ENCODE results near the gene FAM117A.

The FAM117A gene

DNA sequence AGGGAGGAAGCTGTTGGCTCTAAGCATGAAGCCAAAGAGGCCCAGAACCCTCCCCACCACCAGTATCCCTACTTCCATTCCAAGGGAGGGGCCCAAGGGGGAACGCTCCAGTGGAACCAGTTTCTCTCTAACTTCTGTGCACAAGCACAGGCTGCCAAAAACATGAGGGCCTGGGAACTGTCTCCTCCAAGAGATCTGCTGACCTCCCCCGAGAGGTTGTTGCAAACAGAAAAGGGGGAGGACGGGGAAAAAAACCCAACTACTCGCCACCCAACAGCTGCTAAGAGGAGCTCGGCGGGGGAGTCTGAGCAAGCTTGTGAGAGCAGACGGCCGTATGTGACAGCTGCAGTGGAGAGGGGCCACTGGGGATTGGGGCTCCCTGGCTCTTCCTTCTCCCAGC, 40.5 kb downstream of the FAM117A start:
- TF ChIP-seq, protein P1, sequence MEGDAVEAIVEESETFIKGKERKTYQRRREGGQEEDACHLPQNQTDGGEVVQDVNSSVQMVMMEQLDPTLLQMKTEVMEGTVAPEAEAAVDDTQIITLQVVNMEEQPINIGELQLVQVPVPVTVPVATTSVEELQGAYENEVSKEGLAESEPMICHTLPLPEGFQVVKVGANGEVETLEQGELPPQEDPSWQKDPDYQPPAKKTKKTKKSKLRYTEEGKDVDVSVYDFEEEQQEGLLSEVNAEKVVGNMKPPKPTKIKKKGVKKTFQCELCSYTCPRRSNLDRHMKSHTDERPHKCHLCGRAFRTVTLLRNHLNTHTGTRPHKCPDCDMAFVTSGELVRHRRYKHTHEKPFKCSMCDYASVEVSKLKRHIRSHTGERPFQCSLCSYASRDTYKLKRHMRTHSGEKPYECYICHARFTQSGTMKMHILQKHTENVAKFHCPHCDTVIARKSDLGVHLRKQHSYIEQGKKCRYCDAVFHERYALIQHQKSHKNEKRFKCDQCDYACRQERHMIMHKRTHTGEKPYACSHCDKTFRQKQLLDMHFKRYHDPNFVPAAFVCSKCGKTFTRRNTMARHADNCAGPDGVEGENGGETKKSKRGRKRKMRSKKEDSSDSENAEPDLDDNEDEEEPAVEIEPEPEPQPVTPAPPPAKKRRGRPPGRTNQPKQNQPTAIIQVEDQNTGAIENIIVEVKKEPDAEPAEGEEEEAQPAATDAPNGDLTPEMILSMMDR (IDR thresholded peaks at IDR 0.05; ENCODE audit: low read depth, low read length, missing control alignments): no peak
- no peak for DNase-seq (ENCODE audit: extremely low read depth, low read depth)
- no peak overlapping the region for H3K4me3 ChIP-seq (replicated peaks; ENCODE audit: low read depth, low read length)

DNA sequence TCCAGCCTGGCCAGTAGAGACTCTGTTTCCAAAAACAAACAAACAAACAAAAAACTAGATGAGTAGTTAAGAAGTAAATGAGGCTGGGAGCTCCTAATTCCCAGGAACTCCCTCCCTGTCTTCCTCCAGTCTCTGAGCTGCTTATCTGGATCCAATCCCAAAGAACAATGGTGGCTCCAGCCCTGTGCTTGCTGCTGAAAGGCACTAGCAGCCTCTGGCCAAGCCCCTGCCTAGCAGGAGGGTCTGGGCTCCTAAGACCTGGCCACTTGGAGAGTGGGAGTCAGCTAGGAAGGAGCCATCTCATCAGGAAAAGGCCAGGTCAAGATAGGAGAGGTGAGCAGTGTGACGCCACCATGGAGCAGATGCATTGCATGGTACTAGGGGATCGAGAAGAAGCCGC, 41.9 kb downstream of the FAM117A start:
- no peak for DNase-seq (ENCODE audit: extremely low read depth, low read depth)
- no peak overlapping the region for H3K4me3 ChIP-seq (replicated peaks; ENCODE audit: low read depth, low read length)
- TF ChIP-seq, protein P1 (IDR thresholded peaks at IDR 0.05; ENCODE audit: low read depth, low read length, missing control alignments): no peak

DNA sequence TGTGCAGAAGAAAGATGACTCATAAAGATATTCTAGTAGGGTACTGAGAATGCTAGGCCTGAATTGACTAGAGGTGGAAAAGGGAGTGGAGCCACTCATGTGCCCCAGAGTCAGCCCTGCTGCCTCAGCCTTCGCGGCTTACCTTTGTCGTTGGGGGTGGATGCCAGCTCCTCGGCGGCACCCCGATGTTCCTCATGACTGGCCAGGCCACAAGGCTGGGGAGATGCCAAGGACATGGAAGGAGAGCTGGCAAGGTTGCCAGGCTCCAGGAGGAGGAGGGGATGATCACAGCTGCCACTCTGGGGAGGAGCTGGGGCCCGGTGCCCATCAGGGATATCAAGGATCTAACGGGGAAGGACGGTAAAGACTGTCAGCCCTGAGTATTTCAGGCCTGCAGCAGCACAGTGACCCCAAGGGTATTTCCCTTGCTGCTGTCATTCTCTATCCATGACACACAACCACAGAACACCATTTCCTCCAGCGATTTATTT, 46.5 kb downstream of the FAM117A start:
- no peak for DNase-seq (ENCODE audit: extremely low read depth, low read depth)
- TF ChIP-seq, protein P1 (IDR thresholded peaks at IDR 0.05; ENCODE audit: low read depth, low read length, missing control alignments): no peak
- no peak overlapping the region for H3K4me3 ChIP-seq (replicated peaks; ENCODE audit: low read depth, low read length)

DNA sequence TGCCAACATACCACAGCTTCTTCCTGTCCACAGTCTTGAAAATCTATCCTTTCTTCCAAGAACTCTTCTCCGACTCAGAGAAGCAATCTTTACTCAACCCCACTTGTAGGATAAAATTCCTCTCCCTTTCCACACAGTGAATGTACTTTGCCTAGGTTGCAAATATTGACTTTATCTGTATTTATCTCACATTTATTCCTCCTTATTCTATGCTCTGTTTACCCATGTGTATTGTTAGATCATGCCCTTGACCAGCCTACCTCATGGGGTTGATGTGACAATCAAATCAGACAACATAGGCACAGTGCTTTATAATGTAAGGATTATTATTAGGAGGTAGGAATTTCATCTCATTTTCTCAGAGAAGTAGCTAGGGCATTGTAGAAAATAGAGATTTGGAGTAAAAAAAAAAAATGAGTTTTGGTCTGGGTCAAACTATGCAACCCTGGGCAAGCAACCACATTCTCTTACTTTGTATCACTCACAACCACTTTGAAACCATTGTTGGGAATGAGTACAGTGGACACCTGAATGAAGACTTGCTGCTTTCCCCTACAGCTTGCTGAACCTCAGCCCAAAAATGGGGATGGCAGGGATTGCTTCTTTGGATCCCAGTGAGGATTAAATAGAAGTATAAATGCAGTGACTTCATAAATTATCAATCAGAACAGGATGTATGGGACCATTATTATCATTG, 47.1 kb downstream of the FAM117A start:
- no peak overlapping the region for H3K4me3 ChIP-seq (replicated peaks; ENCODE audit: low read depth, low read length)
- TF ChIP-seq, protein P1 (IDR thresholded peaks at IDR 0.05; ENCODE audit: low read depth, low read length, missing control alignments): no peak
- no peak for DNase-seq (ENCODE audit: extremely low read depth, low read depth)

DNA sequence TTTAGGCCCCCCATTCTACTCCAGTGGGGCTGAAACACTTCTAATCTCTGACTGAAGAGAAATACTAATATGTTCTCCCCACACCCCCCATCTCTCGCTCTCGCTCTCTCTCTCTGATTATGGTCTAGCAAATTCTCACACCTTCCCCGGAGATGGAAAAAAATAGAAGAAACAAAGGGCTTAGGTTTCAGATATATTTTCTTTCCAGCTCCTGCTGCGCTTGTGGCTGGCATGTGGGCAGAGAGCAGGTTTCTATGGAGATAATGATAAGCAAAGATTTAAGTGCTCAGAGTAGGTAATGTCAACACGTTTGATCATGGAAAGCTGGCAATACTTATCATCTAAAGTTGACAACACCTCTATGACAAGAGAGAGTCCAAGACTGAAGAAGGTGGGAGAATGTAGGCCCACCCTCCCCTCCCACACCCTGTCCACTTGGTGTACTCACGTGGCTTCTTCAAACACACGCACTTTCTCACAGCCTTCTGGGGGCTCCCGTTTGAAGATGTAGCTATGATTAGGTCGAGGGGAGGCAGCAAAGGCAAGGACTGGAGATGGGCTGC, 48.1 kb downstream of the FAM117A start:
- no peak overlapping the region for H3K4me3 ChIP-seq (replicated peaks; ENCODE audit: low read depth, low read length)
- TF ChIP-seq, protein P1 (IDR thresholded peaks at IDR 0.05; ENCODE audit: low read depth, low read length, missing control alignments): no peak
- no peak for DNase-seq (ENCODE audit: extremely low read depth, low read depth)

DNA sequence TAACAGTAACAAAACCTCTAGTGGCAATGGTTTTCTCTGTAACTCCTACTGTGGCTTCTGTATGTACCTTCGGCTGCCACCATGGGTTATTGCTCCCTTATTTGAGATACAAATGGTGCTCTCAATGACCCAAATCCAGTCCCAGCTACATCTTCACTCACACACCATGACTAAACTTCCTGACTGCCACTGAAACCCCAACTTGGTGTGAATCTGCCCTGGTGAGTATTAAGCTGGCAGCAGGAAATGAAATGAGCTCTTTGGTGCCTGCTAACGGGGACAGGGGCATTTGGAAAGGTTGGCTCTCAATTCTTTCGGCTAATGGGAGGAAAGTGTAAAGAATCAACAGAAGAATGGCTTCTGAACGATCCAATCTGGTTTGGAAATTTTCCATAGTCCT, 48.7 kb downstream of the FAM117A start:
- TF ChIP-seq, protein P1 (IDR thresholded peaks at IDR 0.05; ENCODE audit: low read depth, low read length, missing control alignments): no peak
- H3K4me3 ChIP-seq (replicated peaks; ENCODE audit: low read depth, low read length): no peak overlapping the region
- DNase-seq (ENCODE audit: extremely low read depth, low read depth): no peak
